GM12872 (cell line): ENCODE data around the gene EBI3.

Source experiments
- TF ChIP-seq, protein P1 (sequence below): IDR thresholded peaks from 3 replicates; pipeline ENCODE4 v1.5.1; 2011; ENCODE audit warnings: low read depth, mild to moderate bottlenecking, low read length, moderate library complexity; ENCODE audit not compliant: insufficient read depth

The EBI3 gene

DNA sequence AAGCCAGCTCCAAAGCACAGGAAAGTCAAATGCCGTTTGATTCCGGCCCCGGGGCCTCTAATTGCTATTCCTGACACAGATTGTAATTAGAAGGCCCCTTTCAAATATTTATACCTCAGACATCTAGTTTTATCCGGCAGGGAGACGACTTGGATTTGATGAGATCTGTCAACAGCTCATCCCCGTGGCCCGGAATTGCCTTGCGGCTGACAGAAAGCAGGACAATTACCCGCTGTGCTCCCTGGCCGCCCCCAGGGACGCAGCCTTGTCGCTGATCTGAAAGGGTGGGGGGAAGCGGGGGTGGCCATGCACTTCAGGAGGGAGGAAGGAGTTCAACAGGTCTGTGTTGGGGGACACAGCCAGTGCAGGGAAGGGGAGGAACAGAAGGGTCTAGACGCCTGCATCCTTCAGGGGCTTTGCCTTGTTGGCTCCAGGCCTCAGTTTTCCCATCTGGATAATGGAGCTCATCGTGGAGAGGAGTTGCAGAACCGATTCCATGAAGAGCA lies 47.9 kb downstream of the EBI3 start:
- TF ChIP-seq, protein P1, sequence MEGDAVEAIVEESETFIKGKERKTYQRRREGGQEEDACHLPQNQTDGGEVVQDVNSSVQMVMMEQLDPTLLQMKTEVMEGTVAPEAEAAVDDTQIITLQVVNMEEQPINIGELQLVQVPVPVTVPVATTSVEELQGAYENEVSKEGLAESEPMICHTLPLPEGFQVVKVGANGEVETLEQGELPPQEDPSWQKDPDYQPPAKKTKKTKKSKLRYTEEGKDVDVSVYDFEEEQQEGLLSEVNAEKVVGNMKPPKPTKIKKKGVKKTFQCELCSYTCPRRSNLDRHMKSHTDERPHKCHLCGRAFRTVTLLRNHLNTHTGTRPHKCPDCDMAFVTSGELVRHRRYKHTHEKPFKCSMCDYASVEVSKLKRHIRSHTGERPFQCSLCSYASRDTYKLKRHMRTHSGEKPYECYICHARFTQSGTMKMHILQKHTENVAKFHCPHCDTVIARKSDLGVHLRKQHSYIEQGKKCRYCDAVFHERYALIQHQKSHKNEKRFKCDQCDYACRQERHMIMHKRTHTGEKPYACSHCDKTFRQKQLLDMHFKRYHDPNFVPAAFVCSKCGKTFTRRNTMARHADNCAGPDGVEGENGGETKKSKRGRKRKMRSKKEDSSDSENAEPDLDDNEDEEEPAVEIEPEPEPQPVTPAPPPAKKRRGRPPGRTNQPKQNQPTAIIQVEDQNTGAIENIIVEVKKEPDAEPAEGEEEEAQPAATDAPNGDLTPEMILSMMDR = no peak

DNA sequence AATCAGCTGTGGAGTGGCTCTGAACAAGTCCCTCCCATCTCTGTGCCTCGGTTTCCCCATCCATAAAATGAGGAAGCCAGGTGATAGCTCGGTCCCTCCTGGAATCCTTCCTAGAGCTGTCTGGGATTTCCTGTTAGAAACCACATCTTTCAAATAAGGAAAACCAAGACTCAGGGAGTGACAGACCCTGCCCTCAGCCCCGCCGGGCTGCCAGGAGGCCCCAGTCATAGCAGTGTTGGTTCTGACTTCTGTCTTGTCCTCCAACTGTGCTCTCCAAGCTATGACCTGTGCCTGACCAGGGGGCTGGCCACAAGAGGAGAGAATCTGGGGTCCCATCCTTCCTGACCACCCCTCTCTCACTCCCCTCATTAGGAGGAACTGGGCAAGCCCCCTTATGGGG lies 48.7 kb downstream of the EBI3 start:
- TF ChIP-seq, protein P1 = no peak

DNA sequence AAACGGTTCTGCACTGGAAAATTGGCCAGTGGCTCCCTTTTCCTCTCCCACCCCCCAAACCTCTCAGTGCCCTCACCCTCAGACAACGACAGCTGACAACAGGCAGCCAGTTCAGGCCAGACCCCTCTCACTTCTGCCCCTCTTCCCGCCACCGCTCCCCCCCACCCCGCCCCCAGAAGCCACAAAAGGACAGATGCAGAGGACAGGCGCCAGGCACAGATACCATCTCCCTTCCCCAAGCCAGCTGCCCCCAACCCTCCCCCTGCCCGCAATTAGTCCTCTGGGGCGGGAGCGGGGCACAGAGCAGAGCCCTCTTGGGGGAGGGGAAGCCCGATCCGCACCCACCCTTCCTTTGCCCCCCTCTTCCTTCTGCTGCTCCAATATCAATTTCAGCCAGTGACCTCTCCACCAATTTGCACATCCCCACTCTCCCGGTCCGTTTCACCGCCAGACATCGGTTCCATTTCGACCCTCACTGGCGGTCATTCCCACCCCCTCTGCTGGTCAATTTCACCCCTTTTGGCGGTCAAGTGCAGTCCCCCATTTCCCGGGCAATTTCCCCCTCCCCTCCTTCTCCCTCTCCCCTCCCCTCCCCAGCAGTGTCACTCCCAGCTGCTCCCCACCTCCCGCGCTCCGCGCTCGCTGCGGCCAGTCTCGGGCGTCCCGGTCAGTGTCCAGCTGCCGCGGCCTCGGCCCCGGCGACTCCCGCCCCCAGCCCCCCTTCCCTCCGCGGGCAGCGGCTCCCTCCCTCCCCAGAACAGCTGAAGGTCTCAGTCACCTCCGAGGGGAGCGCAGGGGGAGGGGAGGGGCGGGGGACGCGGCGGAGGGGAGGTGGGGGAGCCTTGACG lies 49.3 kb downstream of the EBI3 start, which contains the start of gene SHD:
SHD (plus strand) TSS at position 848 of the 848 bp plus-strand sequence. CDS start 798 bp downstream, outside the sequence.
- TF ChIP-seq, protein P1 = no peak

DNA sequence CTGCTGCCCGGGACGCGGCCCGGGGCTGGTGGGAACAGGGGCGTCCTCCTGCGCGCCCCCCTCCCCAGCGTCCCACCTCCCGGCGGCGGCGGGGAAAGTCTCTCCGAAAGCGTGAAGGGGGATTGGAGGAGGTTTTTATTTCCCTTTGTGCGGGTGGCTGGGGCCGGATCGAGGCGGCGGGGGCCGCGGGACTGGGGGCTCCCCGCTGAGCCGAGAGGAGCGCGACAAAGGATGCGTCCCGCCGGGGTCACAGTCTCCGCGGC lies 49.9 kb downstream of the EBI3 start:
- TF ChIP-seq, protein P1 = no peak

DNA sequence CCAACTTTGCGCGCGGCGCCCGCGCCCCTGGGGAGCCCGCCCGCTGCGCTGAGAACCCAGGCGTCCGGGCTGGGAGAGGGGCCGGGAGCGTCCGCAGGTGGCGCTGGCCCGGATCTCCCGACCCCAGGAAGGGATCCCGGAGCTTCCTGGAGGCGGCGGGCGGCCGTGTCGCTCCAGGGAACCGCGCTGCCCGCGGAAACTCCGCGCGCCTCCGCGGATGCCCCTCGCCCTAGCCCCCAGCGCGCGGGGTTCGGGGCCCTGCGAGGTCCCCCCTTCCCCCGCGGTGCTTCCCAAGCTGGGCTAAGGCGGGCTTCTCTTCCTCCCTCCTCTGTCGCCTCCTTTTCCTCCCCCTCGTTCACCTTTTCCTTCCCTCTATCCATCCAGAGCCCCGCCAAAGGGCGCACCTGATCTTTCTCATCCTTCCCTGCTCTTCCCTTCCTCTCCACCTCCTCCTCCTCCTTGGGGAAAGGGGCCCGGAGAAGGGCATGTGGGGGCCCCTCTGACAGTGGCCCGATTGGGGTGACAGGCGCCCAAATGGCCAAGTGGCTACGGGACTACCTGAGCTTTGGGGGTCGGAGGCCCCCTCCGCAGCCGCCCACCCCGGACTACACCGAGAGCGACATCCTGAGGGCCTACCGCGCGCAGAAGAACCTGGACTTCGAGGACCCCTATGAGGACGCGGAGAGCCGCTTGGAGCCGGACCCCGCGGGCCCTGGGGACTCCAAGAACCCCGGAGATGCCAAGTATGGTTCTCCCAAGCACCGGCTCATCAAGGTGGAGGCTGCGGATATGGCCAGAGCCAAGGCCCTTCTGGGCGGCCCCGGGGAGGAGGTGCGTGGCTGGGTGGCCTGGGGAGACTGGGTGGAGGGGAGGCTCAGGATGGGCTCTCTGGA lies 50.5 kb downstream of the EBI3 start:
- TF ChIP-seq, protein P1 = no peak

DNA sequence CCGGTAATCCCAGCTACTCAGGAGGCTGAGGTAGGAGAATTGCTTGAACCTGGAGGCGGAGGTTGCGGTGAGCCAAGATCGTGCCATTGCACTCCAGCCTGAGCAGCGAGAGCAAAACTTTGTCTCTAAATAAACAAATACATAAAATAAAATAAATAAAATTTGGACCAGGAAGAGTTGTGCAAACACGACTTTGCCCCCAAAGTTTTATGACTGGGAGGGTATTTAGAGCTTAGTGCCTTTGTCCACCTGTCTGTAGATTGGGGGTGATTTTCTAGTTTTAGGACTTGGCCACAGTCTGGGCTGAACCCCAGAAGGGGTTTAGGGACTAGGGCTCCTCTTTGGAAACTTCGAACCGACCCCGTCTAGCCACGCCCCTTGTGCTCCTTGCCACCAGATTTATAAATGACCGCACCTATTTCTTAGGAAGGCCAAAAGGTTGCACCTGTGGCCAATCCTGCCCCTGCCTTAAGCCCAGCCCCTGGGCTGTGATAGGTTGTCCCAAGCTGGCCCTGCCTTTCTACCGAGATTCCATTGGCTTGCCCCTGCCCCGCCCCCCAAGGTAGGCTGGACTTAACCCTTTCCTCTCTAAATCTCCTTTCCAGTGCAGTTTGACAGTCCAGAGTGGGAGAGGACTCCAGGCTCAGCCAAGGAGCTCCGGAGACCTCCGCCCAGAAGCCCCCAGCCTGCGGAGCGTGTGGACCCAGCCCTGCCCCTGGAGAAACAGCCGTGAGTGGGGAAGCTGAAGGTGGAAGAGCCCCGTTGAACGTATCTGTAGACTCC lies 55.0 kb downstream of the EBI3 start:
- TF ChIP-seq, protein P1 = no peak
